Lower lobe of right lung (tissue), 2 donors: ENCODE results near the gene GNB2. TPM values are rescaled to one million over a fixed set of nuclear protein-coding genes. Genes with fewer than 3 reads are reported as not detected.

Experiments
- ATAC-seq, 2 donors: fragments of 200-7000 bp; cut with Tn5 transposase; one replicate each; pipeline ENCODE4 v1.9.1; 2020 to 2022; ENCODE audit warnings: mild to moderate bottlenecking in 2 of 2, moderate library complexity in 2 of 2
- DNase-seq: peaks from one replicate; pipeline ENCODE4 v3.0.0-alpha.2; 2020
- H3K27ac ChIP-seq: fragments of 200-600 bp; one replicate; pipeline ENCODE4 v1.8.0; 2022
- H3K27me3 ChIP-seq: fragments of 200-600 bp; one replicate; pipeline ENCODE4 v1.8.0; 2022; ENCODE audit warnings: low read depth
- H3K36me3 ChIP-seq: fragments of 200-600 bp; one replicate; pipeline ENCODE4 v1.8.0; 2022; ENCODE audit warnings: mild to moderate bottlenecking
- H3K4me1 ChIP-seq: fragments of 200-600 bp; one replicate; pipeline ENCODE4 v1.8.0; 2022
- H3K4me3 ChIP-seq: fragments of 200-600 bp; one replicate; pipeline ENCODE4 v1.8.0; 2022; ENCODE audit warnings: mild to moderate bottlenecking
- H3K9me3 ChIP-seq: fragments of 200-600 bp; one replicate; pipeline ENCODE4 v1.8.0; 2022
- intact Hi-C: fragments of 100-400 bp; cut with DNase I; formaldehyde crosslinking; loops from one replicate; pipeline ENCODE4 v1.11.0; 2022
- total RNA-seq: library from RNA; stranded (reverse); fragmentation: NEBNext Ultra II Directional; extraction: Animal tissue kit (Norgen Biotek cat#: 25700); gene quantifications from one replicate; pipeline ENCODE4 v1.2.1, GENCODE V29; 2021
- TF ChIP-seq, protein P1 (sequence below): fragments of 200-600 bp; IDR thresholded peaks from one replicate; pipeline ENCODE4 v1.8.0; 2022; ENCODE audit warnings: antibody characterized with exemption, mild to moderate bottlenecking
- donor health status: DM: no; HTN: yes; CAD: no; lungs with severe emphysema.

GNB2 gene
- total RNA-seq, 1 donor from 2014 or later: 247 TPM

- peak overlapping the region; percentile 98 for H3K27ac ChIP-seq
- peaks cover 46% of the 10 kb centered on the region for H3K36me3 ChIP-seq
- H3K27me3 ChIP-seq: no peaks in the 10 kb centered on the region
- peak; percentile 46 to 47 for ATAC-seq
- DNase-seq: peak; percentile 92
- TF ChIP-seq, protein P1, sequence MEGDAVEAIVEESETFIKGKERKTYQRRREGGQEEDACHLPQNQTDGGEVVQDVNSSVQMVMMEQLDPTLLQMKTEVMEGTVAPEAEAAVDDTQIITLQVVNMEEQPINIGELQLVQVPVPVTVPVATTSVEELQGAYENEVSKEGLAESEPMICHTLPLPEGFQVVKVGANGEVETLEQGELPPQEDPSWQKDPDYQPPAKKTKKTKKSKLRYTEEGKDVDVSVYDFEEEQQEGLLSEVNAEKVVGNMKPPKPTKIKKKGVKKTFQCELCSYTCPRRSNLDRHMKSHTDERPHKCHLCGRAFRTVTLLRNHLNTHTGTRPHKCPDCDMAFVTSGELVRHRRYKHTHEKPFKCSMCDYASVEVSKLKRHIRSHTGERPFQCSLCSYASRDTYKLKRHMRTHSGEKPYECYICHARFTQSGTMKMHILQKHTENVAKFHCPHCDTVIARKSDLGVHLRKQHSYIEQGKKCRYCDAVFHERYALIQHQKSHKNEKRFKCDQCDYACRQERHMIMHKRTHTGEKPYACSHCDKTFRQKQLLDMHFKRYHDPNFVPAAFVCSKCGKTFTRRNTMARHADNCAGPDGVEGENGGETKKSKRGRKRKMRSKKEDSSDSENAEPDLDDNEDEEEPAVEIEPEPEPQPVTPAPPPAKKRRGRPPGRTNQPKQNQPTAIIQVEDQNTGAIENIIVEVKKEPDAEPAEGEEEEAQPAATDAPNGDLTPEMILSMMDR: no peak
- intact Hi-C loops: no loop called here
- H3K4me1 ChIP-seq: peaks cover 40% of the 10 kb centered on the region
- H3K9me3 ChIP-seq: no peaks in the 10 kb centered on the region
- H3K4me3 ChIP-seq: peak overlapping the region; percentile 95
Measured at GRCh38 chr7:100675581-100676350, 2.2 kb downstream of the GNB2 start.

GRCh38 chr7:100676501-100677306 lies 3.2 kb downstream of the GNB2 start:
- Histone ChIP-seq H3K27ac (peak overlapping the region; percentile 98), H3K4me1 (peaks cover 41% of the 10 kb centered on the region), H3K27me3 (no peaks in the 10 kb centered on the region), H3K36me3 (peaks cover 55% of the 10 kb centered on the region), H3K4me3 (peak overlapping the region; percentile 95), H3K9me3 (no peaks in the 10 kb centered on the region)
- intact Hi-C loops: no loop called here
- ATAC-seq (no peak), DNase-seq (peak; percentile 50)
- TF ChIP-seq, protein P1: no peak

- ATAC-seq (no peak), DNase-seq (peak; percentile 50)
- H3K27me3 ChIP-seq: no peaks in the 10 kb centered on the region
- H3K4me3 ChIP-seq: no peak overlapping the region
- H3K27ac ChIP-seq: no peak overlapping the region
- peaks cover 64% of the 10 kb centered on the region for H3K36me3 ChIP-seq
- H3K4me1 ChIP-seq: peaks cover 41% of the 10 kb centered on the region
- intact Hi-C loops: no loop called here
- TF ChIP-seq, protein P1: no peak
- H3K9me3 ChIP-seq: no peaks in the 10 kb centered on the region
Measured at GRCh38 chr7:100677308-100678267, 4.0 kb downstream of the GNB2 start.

GRCh38 chr7:100678291-100678984 lies 4.9 kb downstream of the GNB2 start:
- Histone ChIP-seq H3K27me3 (no peaks in the 10 kb centered on the region), H3K27ac (no peak overlapping the region), H3K4me1 (peaks cover 36% of the 10 kb centered on the region), H3K36me3 (peaks cover 73% of the 10 kb centered on the region), H3K4me3 (no peak overlapping the region), H3K9me3 (no peaks in the 10 kb centered on the region)
- DNase-seq (no peak), ATAC-seq (no peak)
- intact Hi-C loops: no loop called here
- TF ChIP-seq, protein P1: no peak
